ENCODE results near the gene ZFHX2.

The ZFHX2 gene

DNA sequence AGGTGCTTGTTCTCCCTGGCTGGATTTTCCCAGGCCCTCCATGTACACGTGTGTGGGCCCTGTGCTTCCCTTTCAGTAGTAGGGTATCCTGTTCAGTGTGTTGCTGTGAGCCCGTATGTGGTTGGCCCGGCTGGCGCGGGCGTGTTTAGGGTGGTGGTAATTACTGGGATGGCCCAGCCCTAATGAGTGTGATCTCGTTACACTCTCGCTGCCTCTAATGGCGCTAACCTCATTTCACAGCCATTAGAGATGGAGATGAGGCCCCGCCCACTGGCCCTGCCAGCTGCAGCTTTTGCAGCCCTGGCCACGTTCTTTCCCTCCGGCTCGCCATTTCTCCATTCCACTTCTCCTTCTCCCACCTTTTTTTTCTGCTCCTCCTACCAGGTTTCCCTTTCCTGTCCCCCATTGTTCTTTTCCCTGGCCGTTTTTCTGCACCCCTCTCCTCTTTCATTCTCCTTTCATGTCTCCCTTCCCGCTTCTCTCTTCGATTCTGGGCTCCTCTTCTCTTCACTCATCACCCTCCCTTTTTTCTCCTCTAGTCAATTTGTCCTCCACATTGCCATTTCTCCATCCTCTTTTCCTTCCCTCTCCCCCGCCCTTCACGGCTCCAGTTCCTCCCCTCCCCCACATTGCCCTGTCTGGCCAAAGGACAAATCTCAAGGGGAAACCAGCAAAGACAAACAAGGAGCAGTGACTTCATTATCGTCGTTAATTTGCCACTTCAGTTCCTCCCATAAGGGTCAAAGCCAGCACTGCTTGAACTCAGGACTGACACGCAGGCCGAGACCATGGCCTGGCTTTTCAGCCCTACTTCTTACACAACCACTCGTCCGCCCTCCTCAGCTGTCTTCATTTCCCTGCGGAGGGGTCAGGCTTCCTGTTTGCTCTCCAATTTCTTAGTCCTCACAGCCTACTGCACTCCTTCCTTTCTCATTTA, 6.8 kb downstream of the ZFHX2 start:
- TF ChIP-seq, protein P1, sequence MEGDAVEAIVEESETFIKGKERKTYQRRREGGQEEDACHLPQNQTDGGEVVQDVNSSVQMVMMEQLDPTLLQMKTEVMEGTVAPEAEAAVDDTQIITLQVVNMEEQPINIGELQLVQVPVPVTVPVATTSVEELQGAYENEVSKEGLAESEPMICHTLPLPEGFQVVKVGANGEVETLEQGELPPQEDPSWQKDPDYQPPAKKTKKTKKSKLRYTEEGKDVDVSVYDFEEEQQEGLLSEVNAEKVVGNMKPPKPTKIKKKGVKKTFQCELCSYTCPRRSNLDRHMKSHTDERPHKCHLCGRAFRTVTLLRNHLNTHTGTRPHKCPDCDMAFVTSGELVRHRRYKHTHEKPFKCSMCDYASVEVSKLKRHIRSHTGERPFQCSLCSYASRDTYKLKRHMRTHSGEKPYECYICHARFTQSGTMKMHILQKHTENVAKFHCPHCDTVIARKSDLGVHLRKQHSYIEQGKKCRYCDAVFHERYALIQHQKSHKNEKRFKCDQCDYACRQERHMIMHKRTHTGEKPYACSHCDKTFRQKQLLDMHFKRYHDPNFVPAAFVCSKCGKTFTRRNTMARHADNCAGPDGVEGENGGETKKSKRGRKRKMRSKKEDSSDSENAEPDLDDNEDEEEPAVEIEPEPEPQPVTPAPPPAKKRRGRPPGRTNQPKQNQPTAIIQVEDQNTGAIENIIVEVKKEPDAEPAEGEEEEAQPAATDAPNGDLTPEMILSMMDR (IDR thresholded peaks at IDR 0.05; ENCODE audit: extremely low read depth, insufficient read depth, missing control alignments) = no peak
- no peak for DNase-seq (ENCODE audit: low spot score)
- in situ Hi-C loops (cut with MboI; ENCODE audit: low pct_unique_long_range_greater_than_20kb, low sequenced_read_pairs, unreplicated experiment) = loop anchor here (10.0 kb wide), 1 partner anchor 60 kb away; no protein-coding TSS in a partner anchor

DNA sequence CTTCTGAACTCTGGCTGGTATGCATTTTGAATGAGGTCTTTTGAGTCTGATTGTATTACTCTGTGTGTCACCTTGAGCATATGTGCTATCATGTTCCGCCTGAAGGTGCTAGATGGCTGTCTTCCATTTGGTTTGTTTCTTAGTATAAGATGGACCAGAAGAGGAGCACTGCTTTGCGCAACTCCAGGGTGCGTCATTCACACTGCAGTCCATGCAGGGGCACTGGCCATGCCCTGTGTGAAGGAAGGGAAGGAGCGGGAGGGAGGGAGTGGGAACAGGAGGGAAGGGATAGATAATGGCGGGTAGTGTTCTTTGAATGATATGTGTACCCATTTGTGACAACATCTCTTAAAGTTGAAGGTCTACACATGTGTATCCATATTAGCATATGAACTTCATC, 8.2 kb downstream of the ZFHX2 start:
- in situ Hi-C loops (cut with MboI; ENCODE audit: low pct_unique_long_range_greater_than_20kb, low sequenced_read_pairs, unreplicated experiment) = loop anchor here (10.0 kb wide), 1 partner anchor 59 kb away; no protein-coding TSS in a partner anchor
- TF ChIP-seq, protein P1 (IDR thresholded peaks at IDR 0.05; ENCODE audit: extremely low read depth, insufficient read depth, missing control alignments) = no peak
- no peak for DNase-seq (ENCODE audit: low spot score)

DNA sequence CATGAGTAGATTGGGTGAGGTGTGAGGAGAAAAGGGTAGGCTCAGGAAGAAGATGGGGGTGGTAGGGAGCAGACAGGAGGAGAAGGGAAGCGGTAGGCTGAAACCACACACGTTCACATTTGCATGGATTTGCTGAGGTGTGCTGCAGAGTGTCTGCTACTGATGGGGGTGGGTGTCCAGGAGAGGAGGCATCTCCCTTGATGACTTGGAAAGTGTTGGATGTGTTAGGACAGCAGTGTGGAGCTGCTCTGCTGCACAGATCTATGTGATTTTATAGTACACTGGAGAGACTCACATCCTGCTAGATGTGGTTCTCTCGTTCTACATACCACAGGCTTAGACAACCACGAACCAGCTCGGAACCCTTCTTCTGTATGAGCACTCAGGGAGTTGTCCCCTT, 9.3 kb downstream of the ZFHX2 start:
- DNase-seq (ENCODE audit: low spot score) = no peak
- in situ Hi-C loops (cut with MboI; ENCODE audit: low pct_unique_long_range_greater_than_20kb, low sequenced_read_pairs, unreplicated experiment) = loop anchor here (10.0 kb wide), 1 partner anchor 57 kb away; no protein-coding TSS in a partner anchor
- TF ChIP-seq, protein P1 (IDR thresholded peaks at IDR 0.05; ENCODE audit: extremely low read depth, insufficient read depth, missing control alignments) = no peak

DNA sequence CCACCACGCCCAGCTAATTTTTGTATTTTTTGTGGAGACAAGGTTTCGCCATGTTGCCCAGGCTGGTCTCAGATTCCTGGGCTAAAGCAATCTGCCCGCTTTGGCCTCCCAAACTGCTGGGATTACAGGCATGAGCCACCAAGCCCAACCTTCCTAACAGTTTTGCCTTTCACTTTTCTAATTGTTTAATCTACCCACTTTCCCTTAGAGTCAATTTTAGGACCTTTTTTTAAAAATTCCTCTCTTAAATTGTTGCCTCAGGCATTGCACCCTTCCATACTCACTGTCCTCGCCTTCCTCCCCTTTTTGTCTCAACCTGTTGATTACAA, 11.5 kb downstream of the ZFHX2 start:
- DNase-seq (ENCODE audit: low spot score) = no peak
- TF ChIP-seq, protein P1 (IDR thresholded peaks at IDR 0.05; ENCODE audit: extremely low read depth, insufficient read depth, missing control alignments) = no peak
- in situ Hi-C loops (cut with MboI; ENCODE audit: low pct_unique_long_range_greater_than_20kb, low sequenced_read_pairs, unreplicated experiment) = loop anchor here (10.0 kb wide), 1 partner anchor 55 kb away; no protein-coding TSS in a partner anchor

DNA sequence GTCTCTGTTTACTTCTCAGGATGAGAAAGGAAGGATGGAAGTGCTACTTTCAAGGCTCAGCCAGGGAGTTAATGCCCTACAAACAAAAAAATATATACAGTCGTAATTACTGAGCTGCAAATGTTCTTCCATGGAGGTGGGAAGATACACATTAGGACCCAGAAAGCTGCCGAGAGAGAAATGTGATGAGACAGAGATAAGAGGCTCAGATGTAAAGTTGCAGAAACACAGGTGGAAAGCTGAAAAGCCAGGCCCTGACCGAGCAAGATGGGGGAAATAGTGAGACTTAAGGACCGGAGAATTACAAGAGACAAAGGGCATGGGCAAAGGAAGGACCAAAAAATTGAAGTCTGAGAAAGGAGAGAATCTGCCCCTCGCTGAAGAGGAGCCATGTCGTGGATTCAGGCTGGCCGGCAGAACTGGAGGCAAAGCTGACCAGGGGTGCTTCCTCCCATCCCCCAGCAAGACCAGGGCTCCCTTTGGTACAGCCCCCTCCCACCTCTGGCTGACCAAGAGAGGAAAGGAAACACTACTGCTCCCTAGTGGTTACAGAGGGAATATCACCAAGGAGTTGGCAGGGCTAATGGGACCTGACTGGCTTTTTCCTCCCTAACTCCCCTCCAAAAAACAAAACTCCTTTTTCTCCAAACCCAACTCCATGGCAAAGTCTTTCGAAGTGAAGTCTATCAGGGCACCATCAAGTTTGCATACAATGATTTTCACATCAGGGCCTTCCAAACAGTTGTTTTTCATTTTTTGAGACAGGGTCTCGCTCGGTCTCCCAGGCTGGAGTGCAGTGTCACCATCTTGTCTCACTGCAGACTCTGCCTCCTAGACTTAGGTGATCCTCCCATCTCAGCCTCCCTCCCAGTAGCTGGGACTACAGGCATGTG, 12.1 kb downstream of the ZFHX2 start:
- DNase-seq (ENCODE audit: low spot score) = peak; percentile 83
- in situ Hi-C loops (cut with MboI; ENCODE audit: low pct_unique_long_range_greater_than_20kb, low sequenced_read_pairs, unreplicated experiment) = loop anchor here (10.0 kb wide), 1 partner anchor 55 kb away; no protein-coding TSS in a partner anchor
- TF ChIP-seq, protein P1 (IDR thresholded peaks at IDR 0.05; ENCODE audit: extremely low read depth, insufficient read depth, missing control alignments) = peak; percentile 77

DNA sequence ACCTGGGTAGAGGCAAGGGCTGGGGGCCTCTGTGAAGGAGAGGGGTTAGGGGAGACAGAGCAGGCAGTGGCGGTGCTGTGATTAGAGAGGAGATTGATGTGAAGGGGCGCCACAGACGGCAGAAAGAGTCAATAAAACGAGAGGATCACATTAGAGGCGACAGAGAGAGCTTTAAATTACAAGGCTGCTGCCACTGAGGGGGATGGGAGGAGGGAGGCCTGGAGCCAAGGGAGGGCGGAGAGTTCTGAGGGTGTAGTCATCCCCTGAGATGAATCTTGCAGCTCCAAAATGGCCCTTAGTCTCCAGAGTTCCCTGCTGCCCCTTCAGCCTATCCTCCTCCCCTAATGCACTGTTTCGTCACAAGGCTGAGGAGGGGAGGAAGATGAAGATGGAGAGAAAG, 12.8 kb downstream of the ZFHX2 start:
- in situ Hi-C loops (cut with MboI; ENCODE audit: low pct_unique_long_range_greater_than_20kb, low sequenced_read_pairs, unreplicated experiment) = no loop called here
- TF ChIP-seq, protein P1 (IDR thresholded peaks at IDR 0.05; ENCODE audit: extremely low read depth, insufficient read depth, missing control alignments) = no peak
- no peak for DNase-seq (ENCODE audit: low spot score)
